Fibroblast of upper back skin (primary cell): ENCODE data around the gene MAVS.

Experiments used
- DNase-seq: peaks from one replicate; pipeline ENCODE4 v3.0.0-alpha.2; 2013

Gene MAVS

GRCh38 chr20:3916364-3916763 is 69.7 kb downstream of the MAVS start:
- no peak for DNase-seq

GRCh38 chr20:3919352-3919751 is 72.7 kb downstream of the MAVS start:
- peak; percentile 58 for DNase-seq

- DNase-seq, result no peak
These were observed 75.8 kb downstream of the MAVS start for GRCh38 chr20:3922223-3922982.

GRCh38 chr20:3922983-3923339 is 76.3 kb downstream of the MAVS start:
- DNase-seq, result no peak

- no peak for DNase-seq
These were observed 77.2 kb downstream of the MAVS start for GRCh38 chr20:3923818-3924217.

GRCh38 chr20:3924304-3925112 is 77.9 kb downstream of the MAVS start:
- no peak for DNase-seq

- no peak for DNase-seq
These were observed 78.6 kb downstream of the MAVS start for GRCh38 chr20:3925113-3925695.
